Measurements from ENCODE around the gene PDE3B. TPM values are rescaled to one million over a fixed set of nuclear protein-coding genes. Genes with fewer than 3 reads are reported as not detected.

The PDE3B gene
- total and polyA plus RNA-seq, 9 of the 15 experiments (the other 6 are each of a cell fraction or from before 2014, with no cell fraction given): 2.3 to 22.5 (median 12.2) TPM

DNA sequence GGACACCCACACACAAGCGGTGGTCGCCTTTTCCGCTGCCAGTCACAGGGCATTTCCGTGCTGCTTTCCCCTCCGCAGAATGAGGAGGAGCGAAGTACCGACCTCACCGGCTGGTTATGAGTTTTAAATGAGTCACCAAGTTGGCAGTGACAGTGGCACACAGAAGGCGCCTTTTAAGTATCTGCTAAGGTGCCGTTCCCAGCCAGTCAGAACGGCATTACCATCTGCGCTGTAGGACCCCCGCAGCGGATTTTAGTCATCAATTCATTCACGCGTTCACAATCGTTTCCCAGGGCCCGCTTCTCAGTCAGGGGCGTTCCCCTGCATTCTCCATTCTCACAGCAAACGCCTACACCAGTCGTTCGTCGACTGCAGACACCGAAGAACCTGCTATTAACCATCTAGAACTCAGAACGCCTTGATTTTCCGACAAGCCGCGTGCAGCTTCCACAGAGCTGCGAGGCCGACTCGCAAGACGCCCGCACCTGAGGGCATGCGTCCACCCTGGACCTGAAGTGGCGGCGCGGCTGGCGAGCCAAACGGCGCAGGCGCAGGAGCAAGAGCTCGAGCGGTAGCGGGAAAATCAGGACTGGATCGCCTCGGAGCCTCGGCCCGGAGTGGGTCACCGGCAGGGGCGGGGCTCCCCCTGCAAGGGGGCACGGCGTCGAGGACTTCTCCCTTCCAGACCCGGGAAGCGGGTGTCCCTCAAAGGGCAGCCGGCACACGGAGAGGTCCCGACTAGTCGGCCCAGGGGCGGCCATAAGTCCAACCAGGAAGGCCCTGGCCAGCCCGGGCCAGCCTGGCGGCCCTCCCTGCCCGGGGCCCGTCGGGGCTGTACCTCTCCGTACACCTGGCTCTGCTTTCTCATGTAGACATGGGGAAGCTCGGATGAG, 247.8 kb downstream of the PDE3B start (continued):
- TF ChIP-seq ZNF316 (IDR thresholded peaks at IDR 0.05) (peak; percentile 57), CBFB (CRISPR knock-in tag; IDR thresholded peaks at IDR 0.05) (peak; percentile 67; the same call in 1 of the 2 replicates), JUN (IDR thresholded peaks at IDR 0.05; ENCODE audit: borderline replicate concordance, low read depth, low read length) (peak; percentile 52; the same call in 1 of the 2 replicates), JUN (CRISPR knock-in tag; IDR thresholded peaks at IDR 0.05; ENCODE audit: borderline replicate concordance) (0 out of 2 replicates have a peak, but pooled peaks have one; percentile 84), SMAD4 (CRISPR knock-in tag; conservative IDR thresholded peaks at IDR 0.05) (0 out of 2 replicates have a peak, but pooled peaks have one; percentile 57), HMG20B (CRISPR knock-in tag; IDR thresholded peaks at IDR 0.05) (no peak), ZFP36 (IDR thresholded peaks at IDR 0.05; ENCODE audit: low read depth, low read length, partially characterized antibody) (peak; percentile 11), PML (IDR thresholded peaks at IDR 0.05; ENCODE audit: low read length) (peak; percentile 66), MAFG (tag; conservative IDR thresholded peaks at IDR 0.05) (no peak), RAD21 (CRISPR knock-in tag; conservative IDR thresholded peaks at IDR 0.05 in 1 of 2, IDR thresholded peaks at IDR 0.05 in 1 of 2) (no peak), ZNF384 (IDR thresholded peaks at IDR 0.05; ENCODE audit: low read depth, low read length) (no peak), SREBF2 (CRISPR knock-in tag; IDR thresholded peaks at IDR 0.05) (no peak), CHCHD3 (CRISPR knock-in tag; IDR thresholded peaks at IDR 0.05) (no peak), POLR2G (IDR thresholded peaks at IDR 0.05; ENCODE audit: low read depth, low read length) (peak; percentile 86), ZNF146 (CRISPR knock-in tag; IDR thresholded peaks at IDR 0.05; ENCODE audit: unreplicated experiment) (peak; percentile 27), MBD2 (IDR thresholded peaks at IDR 0.05; ENCODE audit: borderline replicate concordance, low read depth) (no peak), KAT8 (IDR thresholded peaks at IDR 0.05; ENCODE audit: low read depth) (no peak), NR2C2 (CRISPR knock-in tag; IDR thresholded peaks at IDR 0.05) (no peak; the same call in 1 of the 2 replicates), NR2C2 (tag; IDR thresholded peaks at IDR 0.05) (peak; percentile 70), EHMT2 (IDR thresholded peaks at IDR 0.05) (no peak), EP300 (IDR thresholded peaks at IDR 0.05; ENCODE audit: low read length) (no peak), ELF4 (CRISPR knock-in tag; IDR thresholded peaks at IDR 0.05) (no peak), ZNF134 (CRISPR knock-in tag; conservative IDR thresholded peaks at IDR 0.05) (no peak), ZFP1 (CRISPR knock-in tag; IDR thresholded peaks at IDR 0.05) (0 out of 2 replicates have a peak, but pooled peaks have one; percentile 33), SMAD2 (IDR thresholded peaks at IDR 0.05; ENCODE audit: low read depth, low read length) (no peak)
- TF ChIP-seq, protein P1, sequence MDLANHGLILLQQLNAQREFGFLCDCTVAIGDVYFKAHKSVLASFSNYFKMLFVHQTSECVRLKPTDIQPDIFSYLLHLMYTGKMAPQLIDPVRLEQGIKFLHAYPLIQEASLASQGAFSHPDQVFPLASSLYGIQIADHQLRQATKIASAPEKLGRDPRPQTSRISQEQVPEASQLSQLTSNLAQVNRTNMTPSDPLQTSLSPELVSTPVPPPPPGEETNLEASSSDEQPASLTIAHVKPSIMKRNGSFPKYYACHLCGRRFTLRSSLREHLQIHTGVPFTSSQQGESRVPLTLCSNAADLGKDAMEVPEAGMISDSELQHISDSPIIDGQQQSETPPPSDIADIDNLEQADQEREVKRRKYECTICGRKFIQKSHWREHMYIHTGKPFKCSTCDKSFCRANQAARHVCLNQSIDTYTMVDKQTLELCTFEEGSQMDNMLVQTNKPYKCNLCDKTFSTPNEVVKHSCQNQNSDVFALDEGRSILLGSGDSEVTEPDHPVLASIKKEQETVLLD (IDR thresholded peaks at IDR 0.05): peak; percentile 93
- TF ChIP-seq, protein P2, sequence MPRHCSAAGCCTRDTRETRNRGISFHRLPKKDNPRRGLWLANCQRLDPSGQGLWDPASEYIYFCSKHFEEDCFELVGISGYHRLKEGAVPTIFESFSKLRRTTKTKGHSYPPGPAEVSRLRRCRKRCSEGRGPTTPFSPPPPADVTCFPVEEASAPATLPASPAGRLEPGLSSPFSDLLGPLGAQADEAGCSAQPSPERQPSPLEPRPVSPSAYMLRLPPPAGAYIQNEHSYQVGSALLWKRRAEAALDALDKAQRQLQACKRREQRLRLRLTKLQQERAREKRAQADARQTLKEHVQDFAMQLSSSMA (CRISPR knock-in tag; IDR thresholded peaks at IDR 0.05): no peak
- TF ChIP-seq, protein P3, sequence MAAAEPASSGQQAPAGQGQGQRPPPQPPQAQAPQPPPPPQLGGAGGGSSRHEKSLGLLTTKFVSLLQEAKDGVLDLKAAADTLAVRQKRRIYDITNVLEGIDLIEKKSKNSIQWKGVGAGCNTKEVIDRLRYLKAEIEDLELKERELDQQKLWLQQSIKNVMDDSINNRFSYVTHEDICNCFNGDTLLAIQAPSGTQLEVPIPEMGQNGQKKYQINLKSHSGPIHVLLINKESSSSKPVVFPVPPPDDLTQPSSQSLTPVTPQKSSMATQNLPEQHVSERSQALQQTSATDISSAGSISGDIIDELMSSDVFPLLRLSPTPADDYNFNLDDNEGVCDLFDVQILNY (CRISPR knock-in tag; IDR thresholded peaks at IDR 0.05): peak; percentile 66; the same call in 1 of the 2 replicates

All from K562 (cell line).